Ovary (tissue), 9 donors: ENCODE data around the gene HOXA5. TPM values are rescaled to one million over a fixed set of nuclear protein-coding genes. Genes with fewer than 3 reads are reported as not detected.

Source experiments
- DNase-seq, 5 donors: peaks; one replicate each; pipeline ENCODE4 v3.0.0-alpha.2; 2019 to 2020
- H3K27ac ChIP-seq, 2 donors: fragments of 200-600 bp; one replicate each; pipeline versions ENCODE4 v1.5.1 to v1.8.0; 2019 to 2022
- H3K27me3 ChIP-seq: fragments of 200-600 bp; one replicate; pipeline ENCODE4 v1.8.0; 2022
- H3K36me3 ChIP-seq: fragments of 200-600 bp; sonication (generic); one replicate; pipeline ENCODE4 v1.5.1; 2019
- H3K4me1 ChIP-seq: one replicate; pipeline ENCODE4 v1.8.1; 2013; ENCODE audit warnings: mild to moderate bottlenecking, moderate library complexity; ENCODE audit not compliant: insufficient read depth
- H3K4me3 ChIP-seq: fragments of 200-600 bp; sonication (generic); one replicate; pipeline ENCODE4 v1.5.1; 2017
- H3K9me3 ChIP-seq, 2 donors: fragments of 200-600 bp in 1 of 2; sonication (generic) in 1 of 2; one replicate each; pipeline versions ENCODE4 v1.5.1 to v1.8.1; 2013 to 2019; ENCODE audit warnings: mild to moderate bottlenecking in 1 of 2, moderate library complexity in 1 of 2
- CTCF ChIP-seq, 3 donors: fragments of 450-650 bp in 2 of 3; fragments of 200-600 bp in 1 of 3; IDR thresholded peaks; one replicate each; pipeline versions ENCODE4 v1.5.1 to v1.8.0; 2016 to 2022; ENCODE audit warnings: antibody characterized with exemption in 3 of 3, mild to moderate bottlenecking in 1 of 3
- EP300 ChIP-seq: sonication (generic); formaldehyde crosslinking; IDR thresholded peaks from one replicate; pipeline ENCODE4 v1.6.1; 2017; ENCODE audit warnings: antibody characterized with exemption
- POLR2A ChIP-seq: fragments of 450-650 bp; IDR thresholded peaks from one replicate; pipeline ENCODE4 v1.6.1; 2017; ENCODE audit warnings: antibody characterized with exemption, mild to moderate bottlenecking, moderate library complexity
- WGBS, 3 donors: extraction: QIAGEN DNeasy Blood & Tissue Kit in 1 of 3; methylation state at CpG; one replicate each; pipeline versions ENCODE4 v1.1.5 to v1.1.7; 2013 to 2017; 5-methylcytosine and 5-hydroxymethylcytosine counted together
- intact Hi-C, 4 donors: fragments of 100-400 bp; cut with DNase I; formaldehyde crosslinking; loops; one replicate each; pipeline versions ENCODE4 v1.11.0 to v1.15.1; 2022 to 2023
- polyA plus RNA-seq, 2 donors: library from polyadenylated mRNA; stranded (reverse); fragments of 200-250 nt in 1 of 2; fragments of 350-450 nt in 1 of 2; fragmentation: Illumina TruSeq in 1 of 2; extraction: RNeasy Lipid Tissue Mini Kit (QIAGEN cat#74804) in 1 of 2; gene quantifications; one replicate each; pipeline ENCODE4 v1.2.3, GENCODE V29; 2013 to 2014
- total RNA-seq, 7 donors: library from RNA; depleted of rRNA in 2 of 7; stranded (reverse); fragments of >200 nt in 2 of 7; fragmentation: NEBNext Ultra II Directional in 3 of 7; extraction: Animal tissue kit (Norgen Biotek cat#: 25700) in 3 of 7; gene quantifications; one replicate each; pipeline versions ENCODE4 v1.1.0 to v1.2.4, GENCODE V29; 2016 to 2023
- donor health status: DM: no; HTN: no; CAD: no; lungs with moderate emphysema.
- donor health status: DM: no; HTN: no; CAD: no.
- donor health status: Bipolar disorder and iron deficiency.
- donor health status: DM: yes; HTN: yes; CAD: no.
- donor health status: DM: no; HTN: no; CAD: no.
- donor health status: DM: yes; HTN: yes; CAD: no.

Gene HOXA5
- total and polyA plus RNA-seq, 9 donors, result 0.40 to 29.6 (median 1.8) TPM

- intact Hi-C loops, result no loop called here
- peak in 1 of 5 donors; percentile 68 for DNase-seq
- H3K27me3 ChIP-seq, result no peaks in the 10 kb centered on the region
- no peaks in the 10 kb centered on the region for H3K4me1 ChIP-seq
- 23 to 46% (median 38%) methylated on average over 29 of the region's 29 CpGs for WGBS, 3 donors
- TF ChIP-seq CTCF (IDR thresholded peaks at IDR 0.05) (no peak), POLR2A (no peak), EP300 (no peak)
- H3K36me3 ChIP-seq, result no peaks in the 10 kb centered on the region
- H3K9me3 ChIP-seq, result no peaks in the 10 kb centered on the region
- no peak within 1 kb of the TSS for H3K4me3 ChIP-seq
- H3K27ac ChIP-seq, result peak within 1 kb of the TSS in 1 of 2 donors; percentile 42
Observed at GRCh38 chr7:27102581-27103442, 40.7 kb downstream of the HOXA5 start, which contains the start of gene HOXA2. Gene HOXA2 (minus strand): TSS chr7:27102683. CDS start chr7:27102500, 183 bp downstream.

DNA sequence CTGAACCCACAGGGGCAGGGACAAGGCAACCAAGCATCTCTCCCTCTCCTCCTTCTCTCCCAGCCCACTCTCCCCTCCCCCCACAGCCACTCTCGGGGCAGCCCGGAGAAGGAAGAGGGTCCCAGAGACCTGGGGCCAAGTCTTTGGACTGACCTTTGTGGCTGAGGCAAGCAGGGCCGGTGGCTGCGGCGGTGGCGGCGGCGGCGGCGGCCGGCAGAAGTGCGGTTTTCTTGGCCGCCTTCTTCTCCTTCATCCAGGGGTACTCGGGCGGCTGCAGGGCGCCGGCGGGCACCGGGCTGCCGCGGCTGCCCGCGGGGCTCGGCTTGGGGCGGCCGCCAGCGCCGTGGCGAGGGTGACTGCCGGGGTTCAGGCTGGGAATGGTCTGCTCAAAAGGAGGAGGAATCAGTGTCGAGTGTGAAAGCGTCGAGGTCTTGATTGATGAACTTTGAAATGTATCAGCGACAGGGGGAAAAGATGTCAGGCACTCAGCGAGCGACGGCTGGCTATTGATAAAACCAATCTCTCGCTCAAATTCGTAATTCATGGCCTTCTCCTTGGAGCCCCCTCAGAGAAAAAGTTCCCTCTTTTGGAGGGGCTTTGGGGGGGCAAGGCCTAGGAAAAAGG, 41.4 kb downstream of the HOXA5 start:
- peak overlapping the region in 1 of 2 donors; percentile 42 for H3K27ac ChIP-seq
- WGBS, 3 donors, result 15 to 41% (median 16%) methylated on average over 34 to 39 of the region's 39 CpGs
- peak in 1 of 5 donors; percentile 56 for DNase-seq
- H3K4me1 ChIP-seq, result peaks cover 2% of the 10 kb centered on the region
- intact Hi-C loops, result no loop called here
- H3K36me3 ChIP-seq, result no peaks in the 10 kb centered on the region
- no peak overlapping the region for H3K4me3 ChIP-seq
- H3K27me3 ChIP-seq, result no peaks in the 10 kb centered on the region
- TF ChIP-seq POLR2A (no peak), CTCF (IDR thresholded peaks at IDR 0.05) (no peak), EP300 (no peak)
- no peaks in the 10 kb centered on the region for H3K9me3 ChIP-seq

DNA sequence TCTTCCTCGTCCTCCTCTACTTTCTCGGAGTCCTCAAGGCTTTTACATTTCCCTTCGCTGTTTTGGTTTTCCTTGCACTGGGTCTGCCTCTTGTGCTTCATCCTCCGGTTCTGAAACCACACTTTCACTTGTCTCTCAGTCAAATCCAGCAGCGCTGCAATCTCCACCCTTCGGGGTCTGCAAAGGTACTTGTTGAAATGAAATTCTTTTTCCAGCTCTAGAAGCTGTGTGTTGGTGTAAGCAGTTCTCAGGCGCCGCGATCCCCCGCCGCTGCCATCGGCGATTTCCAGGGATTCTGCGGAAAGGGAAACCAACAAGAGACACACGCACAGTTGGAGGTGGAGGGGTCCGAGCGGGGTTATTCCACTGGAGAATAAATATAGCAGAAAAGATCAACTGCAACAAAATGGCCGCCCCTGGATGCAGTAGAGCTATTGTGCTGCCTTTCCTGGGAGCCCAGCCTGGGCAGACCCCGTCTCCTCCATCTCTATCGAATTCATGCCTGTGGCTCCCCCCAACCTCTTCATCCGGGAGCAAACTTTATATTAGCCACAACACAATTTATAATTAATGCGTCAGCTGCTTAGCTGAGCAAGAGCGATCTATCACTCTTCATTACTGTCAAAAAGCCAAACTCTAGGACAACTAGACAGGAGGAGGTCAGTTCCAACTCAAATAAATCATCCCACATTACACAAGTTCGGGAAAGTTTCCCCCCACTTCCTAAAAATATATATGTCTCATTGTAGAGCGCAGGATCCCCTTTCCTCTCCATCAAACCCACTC, 42.1 kb downstream of the HOXA5 start:
- Histone ChIP-seq H3K27me3 (no peaks in the 10 kb centered on the region), H3K9me3 (no peaks in the 10 kb centered on the region), H3K4me3 (no peak overlapping the region), H3K27ac (peak overlapping the region in 1 of 2 donors; percentile 42), H3K36me3 (no peaks in the 10 kb centered on the region), H3K4me1 (peaks cover 2% of the 10 kb centered on the region)
- TF ChIP-seq POLR2A (no peak), CTCF (IDR thresholded peaks at IDR 0.05) (no peak), EP300 (no peak)
- 43 to 54% (median 53%) methylated on average over 25 of the region's 25 CpGs for WGBS, 3 donors
- DNase-seq, result peak in 1 of 5 donors; percentile 49
- intact Hi-C loops, result no loop called here

- Histone ChIP-seq H3K4me1 (peaks cover 3% of the 10 kb centered on the region), H3K27me3 (no peaks in the 10 kb centered on the region), H3K36me3 (no peaks in the 10 kb centered on the region), H3K27ac (peak overlapping the region in 1 of 2 donors; percentile 42), H3K4me3 (no peak overlapping the region), H3K9me3 (no peaks in the 10 kb centered on the region)
- no peak for TF ChIP-seq CTCF (IDR thresholded peaks at IDR 0.05)
- TF ChIP-seq POLR2A, result no peak
- no peak for TF ChIP-seq EP300
- 81 to 85% (median 84%) methylated on average over 8 of the region's 8 CpGs for WGBS, 3 donors
- DNase-seq, result no peak
- intact Hi-C loops, result no loop called here
Observed at GRCh38 chr7:27100694-27101170, 42.7 kb downstream of the HOXA5 start.
